ENCODE measurements around the gene MYMX.
"Not testable (repeated sequence)": the region's sequence is repeated elsewhere in the genome, so short reads cannot be mapped to it uniquely, and the experiment has no call there.

MYMX gene

DNA sequence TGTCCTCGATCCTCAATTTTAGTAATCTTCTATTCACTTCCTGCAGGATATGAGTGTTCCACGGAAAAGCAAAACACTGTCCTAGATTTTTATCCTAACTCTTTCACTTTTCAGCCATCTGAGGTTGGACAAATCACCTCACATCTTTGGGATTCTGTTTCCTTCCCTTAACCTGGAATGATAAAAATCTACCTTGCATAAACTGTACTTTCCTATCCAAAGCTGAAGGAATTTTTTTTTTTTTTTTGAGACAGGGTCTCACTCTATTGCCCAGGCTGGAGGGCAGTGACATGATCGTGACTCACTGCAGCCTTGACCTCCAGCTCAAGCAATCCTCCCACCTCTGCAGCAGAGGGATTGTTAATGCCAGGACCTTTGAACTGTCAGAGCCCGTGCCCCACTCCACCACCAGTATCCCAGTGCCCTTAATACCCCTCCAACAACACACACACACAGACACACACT is 37.6 kb upstream of the MYMX start:
- ChIA-PET POLR2A (no interaction called here), CTCF (interaction anchor here (1.0 to 2.4 kb wide), 3 partner anchors 78 to 157 kb away, joined by 3 to 7 read pairs (median 6); partner anchors contain the start of gene SLC35B2)
- DNase-seq (ENCODE audit: low read depth, low spot score) = no peak
- TF ChIP-seq, protein P1, sequence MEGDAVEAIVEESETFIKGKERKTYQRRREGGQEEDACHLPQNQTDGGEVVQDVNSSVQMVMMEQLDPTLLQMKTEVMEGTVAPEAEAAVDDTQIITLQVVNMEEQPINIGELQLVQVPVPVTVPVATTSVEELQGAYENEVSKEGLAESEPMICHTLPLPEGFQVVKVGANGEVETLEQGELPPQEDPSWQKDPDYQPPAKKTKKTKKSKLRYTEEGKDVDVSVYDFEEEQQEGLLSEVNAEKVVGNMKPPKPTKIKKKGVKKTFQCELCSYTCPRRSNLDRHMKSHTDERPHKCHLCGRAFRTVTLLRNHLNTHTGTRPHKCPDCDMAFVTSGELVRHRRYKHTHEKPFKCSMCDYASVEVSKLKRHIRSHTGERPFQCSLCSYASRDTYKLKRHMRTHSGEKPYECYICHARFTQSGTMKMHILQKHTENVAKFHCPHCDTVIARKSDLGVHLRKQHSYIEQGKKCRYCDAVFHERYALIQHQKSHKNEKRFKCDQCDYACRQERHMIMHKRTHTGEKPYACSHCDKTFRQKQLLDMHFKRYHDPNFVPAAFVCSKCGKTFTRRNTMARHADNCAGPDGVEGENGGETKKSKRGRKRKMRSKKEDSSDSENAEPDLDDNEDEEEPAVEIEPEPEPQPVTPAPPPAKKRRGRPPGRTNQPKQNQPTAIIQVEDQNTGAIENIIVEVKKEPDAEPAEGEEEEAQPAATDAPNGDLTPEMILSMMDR (IDR thresholded peaks at IDR 0.05; ENCODE audit: insufficient read depth, low read length, missing control alignments) = no peak
- H3K4me3 ChIP-seq (ENCODE audit: low read depth, low read length) = no peak overlapping the region

DNA sequence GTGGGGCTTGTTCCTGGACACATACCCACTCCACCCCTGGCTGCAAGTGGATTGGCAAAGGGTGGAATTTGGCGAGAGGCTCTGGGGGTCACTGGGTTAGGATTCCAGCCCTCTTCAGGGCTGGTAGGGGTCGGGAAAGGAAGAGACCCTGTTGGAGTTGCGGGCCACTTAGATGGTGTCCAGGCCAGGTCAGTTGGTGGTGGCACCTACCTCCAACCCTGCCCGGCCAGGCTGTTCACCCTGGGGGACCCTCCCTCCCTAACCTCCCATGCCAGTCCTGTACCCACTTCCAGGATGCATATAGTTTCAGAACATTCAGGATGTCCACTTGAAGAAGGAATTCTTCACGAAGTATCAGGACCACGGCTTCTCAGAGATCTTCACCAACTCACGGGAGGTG is 37.1 kb upstream of the MYMX start:
- CTCF ChIA-PET = interaction anchor here (0.9 to 2.4 kb wide), 3 partner anchors 55 to 160 kb away, joined by 4 to 10 read pairs (median 6); no protein-coding TSS in a partner anchor
- DNase-seq (ENCODE audit: low read depth, low spot score) = no peak
- no peak overlapping the region for H3K4me3 ChIP-seq (ENCODE audit: low read depth, low read length)
- POLR2A ChIA-PET = no interaction called here
- TF ChIP-seq, protein P1 (IDR thresholded peaks at IDR 0.05; ENCODE audit: insufficient read depth, low read length, missing control alignments) = no peak

DNA sequence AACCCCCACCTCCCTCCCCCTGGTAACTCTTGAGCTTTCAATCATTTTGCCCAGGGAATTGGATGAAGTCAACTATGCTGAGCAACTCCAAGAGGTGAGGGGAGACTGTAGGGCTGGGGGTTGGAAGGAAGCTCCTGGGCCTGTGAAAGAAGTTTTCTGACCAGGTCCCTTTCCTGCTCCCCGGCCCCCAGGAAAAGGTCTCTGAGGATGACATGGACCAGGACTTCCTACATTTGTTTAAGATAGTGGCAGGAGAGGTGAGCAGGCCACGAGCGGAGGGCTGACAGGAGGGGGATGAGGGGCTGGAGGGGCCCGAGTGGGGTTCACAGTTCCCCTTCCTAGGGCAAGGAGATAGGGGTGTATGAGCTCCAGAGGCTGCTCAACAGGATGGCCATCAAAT is 36.3 kb upstream of the MYMX start:
- H3K4me3 ChIP-seq (ENCODE audit: low read depth, low read length) = no peak overlapping the region
- TF ChIP-seq, protein P1 (IDR thresholded peaks at IDR 0.05; ENCODE audit: insufficient read depth, low read length, missing control alignments) = no peak
- ChIA-PET POLR2A (no interaction called here), CTCF (interaction anchor here (0.7 to 2.4 kb wide), 4 partner anchors 8 to 159 kb away, joined by 3 to 10 read pairs (median 5); no protein-coding TSS in a partner anchor)
- no peak for DNase-seq (ENCODE audit: low read depth, low spot score)

DNA sequence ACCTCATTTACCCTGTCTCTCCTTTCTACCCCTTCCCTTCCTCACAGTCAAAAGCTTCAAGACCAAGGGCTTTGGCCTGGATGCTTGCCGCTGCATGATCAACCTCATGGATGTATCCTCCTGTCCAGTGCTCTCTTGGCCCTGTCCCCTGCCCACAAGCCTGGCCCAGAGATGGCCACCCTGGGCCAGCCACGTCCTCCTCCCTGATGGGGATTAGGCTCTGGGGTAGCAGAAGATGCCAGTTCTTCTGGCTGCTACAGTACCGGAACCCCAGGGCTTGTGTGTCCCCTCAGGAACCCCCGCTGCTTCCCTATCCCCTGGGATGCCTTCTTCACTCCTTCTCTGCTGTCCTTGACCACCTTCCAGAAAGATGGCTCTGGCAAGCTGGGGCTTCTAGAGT is 35.8 kb upstream of the MYMX start:
- no peak overlapping the region for H3K4me3 ChIP-seq (ENCODE audit: low read depth, low read length)
- DNase-seq (ENCODE audit: low read depth, low spot score) = no peak
- POLR2A ChIA-PET = no interaction called here
- CTCF ChIA-PET = interaction anchor here (0.6 to 2.4 kb wide), 4 partner anchors 8 to 155 kb away, joined by 3 to 10 read pairs (median 4); no protein-coding TSS in a partner anchor
- TF ChIP-seq, protein P1 (IDR thresholded peaks at IDR 0.05; ENCODE audit: insufficient read depth, low read length, missing control alignments) = no peak

DNA sequence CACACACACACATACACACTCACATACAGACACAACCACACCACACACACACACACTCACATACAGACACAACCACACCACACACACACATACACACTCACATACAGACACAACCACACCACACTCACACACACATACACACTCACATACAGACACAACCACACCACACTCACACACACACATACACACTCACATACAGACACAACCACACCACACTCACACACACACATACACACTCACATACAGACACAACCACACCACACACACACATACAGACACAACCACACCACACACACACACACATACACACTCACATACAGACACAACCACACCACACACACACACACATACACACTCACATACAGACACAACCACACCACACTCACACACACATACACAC is 34.9 kb upstream of the MYMX start:
- H3K4me3 ChIP-seq (ENCODE audit: low read depth, low read length); POLR2A ChIA-PET: not testable (repeated sequence)
- CTCF ChIA-PET = interaction anchor here (2.2 kb wide), 1 partner anchor 52 kb away, joined by 10 read pairs; no protein-coding TSS in a partner anchor

DNA sequence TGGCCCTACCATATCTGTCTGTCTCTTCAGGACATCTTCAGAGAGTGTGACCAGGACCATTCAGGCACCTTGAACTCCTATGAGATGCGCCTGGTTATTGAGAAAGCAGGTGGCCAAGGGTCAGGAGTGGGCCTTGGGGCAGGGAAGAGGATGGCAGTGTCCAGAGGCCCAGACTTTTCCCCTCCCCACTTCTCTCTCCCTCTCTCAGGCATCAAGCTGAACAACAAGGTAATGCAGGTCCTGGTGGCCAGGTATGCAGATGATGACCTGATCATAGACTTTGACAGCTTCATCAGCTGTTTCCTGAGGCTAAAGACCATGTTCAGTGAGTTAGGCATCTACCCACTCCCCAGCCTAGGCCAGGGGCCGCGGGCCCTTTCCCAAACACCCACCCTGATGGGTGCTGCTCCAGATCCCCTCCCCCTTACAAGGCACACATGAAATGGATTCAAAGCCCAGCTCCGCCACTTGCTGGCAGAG is 33.8 kb upstream of the MYMX start:
- TF ChIP-seq, protein P1 (IDR thresholded peaks at IDR 0.05; ENCODE audit: insufficient read depth, low read length, missing control alignments) = no peak
- H3K4me3 ChIP-seq (ENCODE audit: low read depth, low read length) = no peak overlapping the region
- ChIA-PET POLR2A (no interaction called here), CTCF (interaction anchor here (1.0 to 1.9 kb wide), 2 partner anchors 11 to 51 kb away, joined by 5 to 12 read pairs; no protein-coding TSS in a partner anchor)
- DNase-seq (ENCODE audit: low read depth, low spot score) = no peak

More for the DNA sequence above, 34.9 kb upstream of the MYMX start:
- DNase-seq (ENCODE audit: low read depth, low spot score) = not testable (repeated sequence)

DNA sequence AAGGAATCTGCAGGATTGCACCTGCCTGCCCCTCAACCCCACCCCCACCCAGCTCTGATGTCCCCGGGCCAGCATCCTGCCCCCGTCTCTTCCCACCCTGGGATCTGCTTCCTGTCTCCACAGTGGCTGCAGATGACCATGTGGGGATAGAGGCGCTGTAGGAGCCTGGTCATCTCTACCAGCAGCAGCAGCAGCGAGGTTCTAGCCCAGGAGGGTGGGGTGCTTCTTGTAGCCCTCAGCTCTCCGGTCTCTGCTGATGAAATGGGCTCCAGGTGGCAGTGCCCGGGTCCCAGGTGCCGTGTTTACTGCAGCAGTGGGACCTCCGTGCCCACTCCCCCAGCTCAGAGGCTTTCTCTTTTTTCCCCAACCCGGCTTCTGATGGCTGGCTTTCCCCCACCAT is 32.9 kb upstream of the MYMX start:
- CTCF ChIA-PET = interaction anchor here (1.0 to 3.0 kb wide), 3 partner anchors 8 to 50 kb away, joined by 5 to 12 read pairs (median 8); no protein-coding TSS in a partner anchor

DNA sequence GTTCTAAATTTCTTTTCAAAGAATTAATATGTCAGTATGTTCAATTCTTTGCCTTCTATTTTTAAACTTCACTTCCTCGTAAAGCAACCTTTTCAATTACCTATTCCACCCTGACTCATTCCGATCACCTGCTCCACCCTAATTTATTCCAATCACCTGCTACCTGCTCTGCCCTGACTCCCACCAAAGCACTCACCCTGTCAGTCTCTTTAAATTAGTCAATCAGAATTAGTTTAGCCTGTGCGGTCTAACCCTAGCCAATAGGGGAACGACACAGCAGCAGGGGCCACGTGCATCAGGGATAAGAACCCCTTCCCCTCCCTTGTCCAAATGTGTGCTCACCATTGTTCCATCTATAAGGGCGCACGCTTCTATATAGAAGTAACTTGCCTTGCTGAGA is 31.4 kb upstream of the MYMX start:
- POLR2A ChIA-PET; H3K4me3 ChIP-seq (ENCODE audit: low read depth, low read length); DNase-seq (ENCODE audit: low read depth, low spot score): not testable (repeated sequence)
- CTCF ChIA-PET = interaction anchor here (1.2 to 3.3 kb wide), 5 partner anchors 9 to 89 kb away, joined by 3 to 14 read pairs (median 6); no protein-coding TSS in a partner anchor

More for the DNA sequence above, 32.9 kb upstream of the MYMX start:
- TF ChIP-seq, protein P1 (IDR thresholded peaks at IDR 0.05; ENCODE audit: insufficient read depth, low read length, missing control alignments) = no peak
- DNase-seq (ENCODE audit: low read depth, low spot score) = no peak
- POLR2A ChIA-PET = no interaction called here
- no peak overlapping the region for H3K4me3 ChIP-seq (ENCODE audit: low read depth, low read length)

All from AG04449 (cell line).